Kidney capillary endothelial cell (primary cell): ENCODE results near the gene BET1L.
"Not testable (repeated sequence)": the region's sequence is repeated elsewhere in the genome, so short reads cannot be mapped to it uniquely, and the experiment has no call there.

Experiments used
- DNase-seq: peaks from one replicate; pipeline ENCODE4 v3.0.0-alpha.2; 2018; ENCODE audit warnings: low spot score

BET1L gene, protein sequence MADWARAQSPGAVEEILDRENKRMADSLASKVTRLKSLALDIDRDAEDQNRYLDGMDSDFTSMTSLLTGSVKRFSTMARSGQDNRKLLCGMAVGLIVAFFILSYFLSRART

DNA sequence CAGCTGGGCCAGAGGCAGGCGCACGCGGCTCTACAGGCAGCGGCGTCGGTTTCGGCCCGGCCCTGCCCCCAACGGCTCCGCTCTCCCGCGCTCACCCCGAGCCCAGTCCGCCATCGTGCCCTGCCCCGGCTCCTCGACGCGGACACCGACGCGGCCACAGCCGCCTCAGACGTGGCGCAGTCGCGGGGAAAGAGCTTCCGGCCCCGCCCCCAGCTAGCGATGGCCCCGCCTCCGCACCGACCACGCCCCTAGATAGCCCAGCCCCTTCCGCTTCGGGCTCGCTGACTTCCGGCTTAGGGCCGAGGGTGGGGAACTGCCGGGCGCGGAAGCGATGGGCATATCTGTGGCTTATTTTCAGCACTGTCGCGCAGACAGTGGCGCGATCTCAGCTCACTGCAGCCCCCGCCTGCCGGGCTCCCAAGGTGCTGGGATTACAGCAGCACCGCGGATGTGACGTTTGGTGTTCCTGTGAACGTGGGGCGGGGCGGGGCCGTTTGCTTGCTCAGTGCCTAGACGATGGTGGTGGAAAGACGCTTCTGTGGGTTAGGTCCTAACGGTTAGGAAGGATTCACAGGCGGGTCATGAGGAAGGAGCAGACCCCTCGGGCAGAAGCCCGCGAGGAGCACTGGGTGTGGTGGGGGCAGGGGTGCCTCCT lies at the start of gene BET1L, which contains the start of gene RIC8A:
Gene BET1L, minus strand, starts transcription at position 192 of the 655 bp plus-strand sequence. Its CDS starts 78 bp downstream, at position 114.
Gene RIC8A, plus strand, starts transcription at position 501 of the 655 bp plus-strand sequence. CDS start 1,147 bp downstream, outside the sequence.
- DNase-seq: peak; percentile 99

DNA sequence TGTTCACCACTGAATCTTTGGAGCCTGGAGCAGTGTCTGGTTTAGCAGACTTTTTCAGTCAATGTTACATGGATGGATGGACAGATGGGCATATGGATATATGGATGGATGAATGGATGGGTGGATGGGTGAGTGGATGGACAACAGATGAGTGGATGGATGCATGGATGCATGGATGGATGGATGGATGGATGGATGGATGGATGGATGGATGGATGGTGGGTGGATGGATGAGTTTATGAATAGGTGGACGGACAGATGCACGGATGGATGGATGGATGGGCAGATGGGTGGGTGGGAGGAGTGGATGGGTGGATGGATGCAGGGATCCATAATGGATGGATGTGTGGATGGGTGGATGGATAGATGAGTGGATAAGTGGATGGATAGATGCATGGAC lies 48.6 kb upstream of the BET1L start:
- DNase-seq: no peak

DNA sequence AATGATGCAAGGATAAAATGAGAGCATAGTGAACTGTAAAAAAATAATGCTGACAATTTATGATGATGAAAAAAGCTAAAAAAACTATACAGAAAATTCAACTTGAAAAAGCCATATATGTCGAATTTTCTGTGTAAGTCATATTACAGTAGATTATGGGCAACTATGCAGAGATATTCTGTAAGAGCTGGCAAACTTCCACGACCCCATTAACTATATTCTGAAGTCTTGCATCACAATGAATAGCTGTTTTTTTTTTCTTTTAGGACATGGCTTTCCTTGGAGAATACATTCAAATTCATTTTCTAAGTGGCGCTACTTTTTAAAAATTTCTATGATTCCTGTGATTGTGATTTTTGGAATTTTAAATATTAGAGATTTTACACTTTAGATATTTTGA lies 48.0 kb upstream of the BET1L start:
- DNase-seq: no peak

DNA sequence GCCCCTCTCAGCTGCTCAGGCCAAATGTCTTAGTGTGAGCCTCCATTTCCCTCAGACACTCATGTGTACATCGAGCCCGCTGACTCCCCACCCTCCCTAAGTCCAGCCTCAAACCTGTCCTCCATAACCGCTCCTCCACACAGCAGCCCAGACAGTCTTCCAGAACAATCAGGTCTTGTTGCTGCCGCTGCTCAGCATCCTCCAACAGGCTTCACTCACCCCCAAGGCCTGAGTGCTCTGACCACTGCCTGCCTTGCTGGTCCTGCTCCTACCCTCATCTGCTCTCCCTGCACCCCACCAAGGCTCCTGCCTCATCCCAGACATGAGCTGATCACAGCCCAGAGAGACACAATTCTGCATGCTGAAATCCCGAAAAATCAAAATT lies 46.7 kb upstream of the BET1L start:
- DNase-seq: no peak

DNA sequence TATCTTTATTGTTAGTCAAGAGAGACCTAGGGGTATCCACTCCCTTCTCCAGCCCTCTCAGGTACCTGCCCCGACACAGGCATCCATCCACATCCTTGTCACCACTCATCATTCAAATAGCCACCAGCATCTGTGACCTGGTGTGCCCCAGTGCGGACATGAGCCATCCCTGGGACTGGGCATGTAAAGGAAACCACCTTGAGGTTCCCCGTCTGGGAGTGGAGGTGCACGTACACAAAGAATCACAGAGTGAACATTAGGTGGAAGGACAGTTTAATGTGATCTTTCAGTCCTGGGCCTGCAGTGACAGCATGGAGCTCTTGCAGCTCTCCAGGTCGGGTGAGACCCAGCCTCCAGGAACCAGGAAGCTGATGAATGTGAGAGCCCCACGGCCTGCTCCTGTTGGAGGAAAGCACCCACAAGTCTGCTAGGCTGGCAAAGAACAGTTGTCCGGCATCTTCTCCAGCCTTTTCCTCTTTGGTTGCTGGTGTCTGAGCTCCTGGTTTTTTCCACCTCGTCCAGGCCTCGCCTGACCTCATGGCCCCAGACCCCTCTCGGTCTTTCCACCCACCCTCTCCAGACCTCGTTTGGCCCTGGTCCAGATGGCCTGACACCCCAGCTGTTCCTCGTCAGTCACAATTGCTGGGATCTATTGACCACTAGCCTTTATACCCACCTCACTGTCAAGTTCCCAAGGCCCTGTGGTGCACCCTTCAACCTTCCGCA lies 46.1 kb upstream of the BET1L start:
- no peak for DNase-seq

DNA sequence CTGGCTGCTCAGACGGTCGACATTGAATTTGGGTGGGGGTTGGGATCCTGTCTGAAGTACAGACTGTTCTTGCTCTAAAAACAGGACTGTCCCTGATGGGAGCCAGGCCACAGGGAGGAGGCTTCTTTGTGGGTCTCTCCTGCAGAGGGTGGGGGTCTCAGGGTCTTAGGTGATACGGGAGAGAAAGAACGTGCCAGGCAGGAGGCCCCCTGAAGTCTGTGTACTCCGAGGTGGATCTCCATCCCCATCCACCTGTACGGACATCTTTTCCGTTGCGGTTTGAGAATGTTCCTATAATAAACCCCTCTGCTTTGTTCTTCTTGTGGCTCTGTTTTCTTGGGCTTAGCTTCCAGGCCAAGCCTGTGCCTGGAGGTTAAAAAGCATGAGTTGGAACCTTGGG lies 45.5 kb upstream of the BET1L start:
- DNase-seq: no peak

DNA sequence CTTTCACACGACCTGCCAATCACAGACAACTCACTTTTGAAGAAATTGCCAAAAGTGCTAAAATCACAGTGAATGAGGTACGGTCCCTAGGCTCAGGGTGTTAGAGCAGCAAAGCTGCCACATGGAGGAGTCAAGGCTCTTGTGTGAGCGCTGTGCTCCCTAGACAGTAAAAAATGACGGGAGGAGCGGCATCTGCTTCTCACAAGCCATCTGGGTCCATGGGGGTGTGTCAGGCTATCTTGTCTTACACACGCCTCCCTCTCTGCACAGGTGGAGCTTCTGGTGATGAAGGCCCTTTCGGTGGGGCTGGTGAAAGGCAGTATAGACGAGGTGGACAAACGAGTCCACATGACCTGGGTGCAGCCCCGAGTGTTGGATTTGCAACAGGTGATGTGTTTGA lies 44.4 kb upstream of the BET1L start:
- DNase-seq: no peak

DNA sequence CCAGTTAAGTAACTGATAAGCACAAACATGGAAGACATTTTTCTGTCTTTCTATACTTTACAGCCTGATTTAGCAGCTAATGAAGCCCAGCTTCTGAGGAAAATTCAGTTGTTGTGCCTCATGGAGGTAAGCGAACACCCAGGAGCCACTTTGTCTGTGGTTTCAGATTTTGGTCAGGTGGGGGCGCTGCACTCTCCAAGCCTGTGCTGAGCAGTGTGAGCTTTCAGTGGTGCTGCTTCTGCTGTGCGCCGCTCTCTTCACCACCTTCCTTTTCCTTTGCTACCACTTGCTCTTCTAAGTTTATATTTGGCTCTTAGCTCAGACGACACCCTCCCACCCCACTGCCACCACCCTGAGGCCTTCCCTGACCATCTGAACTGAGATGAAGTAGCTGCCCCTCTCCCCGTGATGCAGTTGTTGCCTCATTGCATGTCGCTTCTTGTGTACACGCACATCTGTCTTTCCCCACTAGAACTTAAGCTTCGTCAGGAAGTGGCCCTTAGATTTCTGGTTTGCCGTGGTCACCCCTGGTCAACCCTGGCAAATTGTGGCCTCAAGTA lies 43.6 kb upstream of the BET1L start:
- peak; percentile 34 for DNase-seq

DNA sequence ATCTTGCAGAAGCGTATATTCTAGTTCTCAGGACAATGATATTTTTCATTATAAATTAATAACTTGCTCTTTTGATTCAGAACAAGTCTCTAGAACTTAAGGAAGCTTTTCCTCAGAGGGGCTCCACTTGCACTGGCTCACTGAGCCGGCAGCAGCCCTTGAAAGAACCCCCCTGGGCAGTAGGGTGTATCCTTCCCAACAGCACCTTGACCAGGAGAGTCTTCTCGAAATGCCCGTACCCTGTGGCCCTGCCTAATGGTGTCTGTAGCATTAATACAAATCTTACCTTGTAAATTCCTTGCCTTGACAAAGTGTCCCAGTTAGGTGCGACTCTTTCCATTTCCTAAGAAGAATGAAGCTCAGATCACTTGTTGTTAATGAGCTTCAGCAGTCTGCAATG lies 43.1 kb upstream of the BET1L start:
- DNase-seq: no peak

DNA sequence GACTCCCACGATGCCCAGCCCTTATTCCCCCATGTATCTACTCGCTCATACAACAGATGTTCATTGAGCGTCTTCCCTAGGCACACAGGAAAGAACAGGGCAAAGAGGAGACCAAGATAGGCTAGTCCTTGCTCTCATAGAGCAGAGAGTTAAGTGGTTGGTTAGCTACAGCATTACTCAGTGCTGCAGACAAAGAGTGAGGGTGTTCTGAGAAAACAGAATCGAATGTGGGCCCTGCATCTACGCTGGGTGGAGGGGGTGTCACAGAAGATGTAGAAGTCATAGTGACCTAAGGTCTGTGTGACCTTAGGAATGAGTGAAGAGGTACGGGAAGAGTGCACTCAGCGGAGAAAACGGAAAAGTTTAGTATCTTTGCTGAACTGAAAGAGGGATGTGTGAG lies 41.9 kb upstream of the BET1L start:
- no peak for DNase-seq

DNA sequence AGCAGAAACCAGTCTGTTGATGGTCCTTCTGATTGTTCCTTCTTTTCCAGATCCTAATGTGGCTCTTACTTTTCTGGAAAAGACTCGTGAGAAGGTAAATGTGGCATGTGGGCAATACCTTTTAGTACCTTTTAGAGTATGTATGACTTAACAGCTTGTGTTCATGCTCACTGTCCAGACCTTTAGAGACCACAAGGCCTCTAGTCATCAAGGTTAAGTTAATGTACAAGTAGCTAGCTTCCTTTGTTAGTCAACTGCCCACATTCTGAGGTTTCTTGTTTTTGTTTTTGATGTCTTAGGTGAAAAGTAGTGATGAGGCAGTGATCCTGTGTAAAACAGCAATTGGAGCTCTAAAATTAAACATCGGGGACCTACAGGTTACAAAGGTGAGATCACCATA lies 37.2 kb upstream of the BET1L start:
- no peak for DNase-seq

DNA sequence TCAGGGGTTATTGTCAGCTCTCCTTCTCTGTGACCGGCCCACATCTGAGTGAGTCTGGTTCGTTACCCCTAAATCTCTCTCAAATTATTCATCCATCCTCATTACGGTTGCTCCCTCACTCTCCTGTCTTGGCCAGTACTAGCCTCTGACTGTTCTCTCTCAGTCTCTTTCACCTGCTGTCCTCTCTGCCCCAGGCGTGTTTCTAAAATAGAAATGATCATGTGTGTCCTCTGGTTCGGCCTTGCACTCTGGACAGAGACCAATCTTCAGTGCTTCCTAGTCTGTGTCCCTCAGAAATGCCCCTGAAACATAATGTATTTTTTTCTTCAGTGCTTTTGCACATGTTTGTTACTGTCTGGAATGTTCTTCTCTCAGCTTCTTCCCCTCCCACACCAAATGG lies 34.4 kb upstream of the BET1L start:
- DNase-seq: no peak

DNA sequence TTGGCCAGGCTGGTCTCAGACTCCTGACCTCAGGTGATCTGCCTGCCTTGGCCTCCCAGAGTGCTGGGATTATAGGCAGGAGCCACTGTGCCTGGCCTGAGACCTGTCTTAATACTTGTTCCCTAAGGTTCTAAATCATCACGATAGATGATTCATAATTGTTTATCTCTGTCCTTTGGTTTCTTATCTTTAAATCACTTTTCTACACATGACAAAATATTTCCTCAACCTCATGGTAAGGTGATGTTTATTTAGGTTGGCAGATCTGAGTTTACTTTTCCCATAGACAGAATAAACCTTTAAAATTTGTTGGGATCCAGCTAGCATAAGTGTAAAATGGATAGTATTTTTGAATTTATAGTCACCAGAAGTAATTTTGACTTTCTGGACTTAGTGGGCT lies 33.1 kb upstream of the BET1L start:
- no peak for DNase-seq

DNA sequence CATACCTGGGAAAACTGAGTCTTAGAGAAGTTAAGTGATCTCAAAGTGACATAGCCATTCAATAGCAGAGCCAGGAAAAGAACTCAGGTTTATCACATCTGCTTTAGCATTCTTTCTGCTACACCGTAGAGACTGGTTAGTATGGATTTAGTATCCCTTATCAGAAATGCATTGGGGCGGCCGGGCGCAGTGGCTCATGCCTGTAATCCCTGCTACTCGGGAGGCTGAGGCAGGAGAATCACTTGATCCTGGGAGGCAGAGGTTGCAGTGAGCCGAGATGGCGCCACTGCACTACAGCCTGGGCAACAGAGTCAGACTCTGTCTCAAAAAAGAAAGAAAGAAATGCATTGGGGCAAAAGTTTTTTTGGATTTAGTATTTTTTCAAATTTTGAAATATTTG lies 31.1 kb upstream of the BET1L start:
- DNase-seq: not testable (repeated sequence)

DNA sequence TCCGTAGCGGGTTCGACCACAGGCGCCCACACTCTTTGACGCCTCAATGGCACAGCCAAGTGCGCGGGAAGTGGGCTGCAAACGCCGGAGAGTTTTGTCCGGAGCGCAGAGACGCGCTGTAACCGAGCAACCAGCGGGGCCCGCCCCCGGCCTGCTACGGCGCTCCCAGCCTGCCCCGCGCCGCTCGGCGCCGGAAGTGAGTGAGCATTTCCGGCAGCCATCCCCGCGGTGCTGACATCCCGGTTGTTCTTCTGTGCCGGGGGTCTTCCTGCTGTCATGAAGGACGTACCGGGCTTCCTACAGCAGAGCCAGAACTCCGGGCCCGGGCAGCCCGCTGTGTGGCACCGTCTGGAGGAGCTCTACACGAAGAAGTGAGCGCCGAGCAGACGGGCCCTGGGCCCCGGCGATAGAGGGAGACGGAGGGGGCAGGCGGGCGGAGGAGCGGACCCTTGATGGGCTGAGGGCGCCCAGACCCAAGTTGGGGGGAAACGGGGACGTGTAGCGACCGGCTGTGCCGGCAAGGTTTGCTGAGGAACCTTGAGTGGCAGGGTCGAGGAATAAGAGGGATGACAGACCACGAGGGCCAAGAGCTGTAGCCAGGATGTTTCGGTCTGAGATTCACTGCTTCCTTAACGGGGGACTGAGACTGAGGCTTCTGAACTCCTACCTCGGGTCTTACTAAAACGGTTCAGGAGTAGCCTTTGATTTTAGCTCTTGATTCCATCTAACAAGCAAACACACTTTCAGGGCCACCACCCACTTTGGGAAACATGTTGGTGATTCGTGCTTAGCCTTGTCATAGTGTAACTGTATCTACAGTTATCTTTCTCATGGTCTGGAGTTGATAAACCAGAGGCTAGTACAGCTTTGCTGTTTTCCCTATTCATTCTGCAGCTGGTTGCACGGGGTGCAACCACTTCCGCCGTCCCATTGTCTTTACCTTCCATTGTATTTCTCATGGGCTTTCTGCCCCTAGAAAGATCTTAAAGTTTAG lies 29.9 kb upstream of the BET1L start, which contains the start of gene PSMD13:
Gene PSMD13, plus strand, starts transcription at position 203 of the 994 bp plus-strand sequence. Its CDS starts 74 bp downstream, at position 277.
- peak; percentile 83 for DNase-seq

DNA sequence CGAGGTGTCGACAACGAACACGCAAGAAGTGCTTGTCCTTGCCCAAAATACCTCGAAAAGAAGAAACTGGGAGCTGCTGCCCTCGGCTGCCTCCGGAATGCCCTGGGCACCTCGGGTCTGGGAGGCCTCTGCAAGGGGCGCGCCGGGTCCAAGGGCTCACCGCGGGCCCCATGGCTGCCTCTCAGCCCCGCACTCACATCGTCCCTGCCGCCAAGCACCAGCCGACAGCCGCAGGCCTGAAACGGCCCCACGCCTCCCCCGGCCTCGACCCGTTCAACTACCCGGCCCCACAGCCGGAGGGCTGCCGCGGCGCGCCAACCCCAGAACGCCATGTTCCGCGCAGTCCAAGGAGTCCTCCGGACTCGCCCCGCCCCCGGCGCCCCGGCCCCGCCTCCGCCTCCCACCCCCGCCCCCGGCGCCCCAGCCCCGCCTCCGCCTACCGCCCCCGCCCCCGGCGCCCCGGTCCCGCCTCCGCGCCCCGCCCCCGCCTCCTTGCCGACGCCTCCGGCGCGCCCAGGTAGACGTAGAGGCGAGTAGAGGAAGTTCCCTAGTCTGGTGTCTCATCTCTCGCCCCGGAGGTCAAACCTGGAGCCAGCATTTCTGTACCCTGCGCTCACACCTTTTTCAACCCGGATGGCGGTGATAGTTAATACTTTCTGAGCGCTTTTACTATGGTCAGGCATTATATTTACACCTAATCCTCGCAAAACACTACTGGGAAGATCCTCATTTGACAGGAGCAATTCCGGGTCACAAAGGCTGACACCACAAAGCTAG lies 29.0 kb upstream of the BET1L start, which contains the start of gene SIRT3:
Gene SIRT3, minus strand, starts transcription at position 346 of the 777 bp plus-strand sequence. Its CDS starts 14 bp downstream, at position 332.
- peak; percentile 80 for DNase-seq

DNA sequence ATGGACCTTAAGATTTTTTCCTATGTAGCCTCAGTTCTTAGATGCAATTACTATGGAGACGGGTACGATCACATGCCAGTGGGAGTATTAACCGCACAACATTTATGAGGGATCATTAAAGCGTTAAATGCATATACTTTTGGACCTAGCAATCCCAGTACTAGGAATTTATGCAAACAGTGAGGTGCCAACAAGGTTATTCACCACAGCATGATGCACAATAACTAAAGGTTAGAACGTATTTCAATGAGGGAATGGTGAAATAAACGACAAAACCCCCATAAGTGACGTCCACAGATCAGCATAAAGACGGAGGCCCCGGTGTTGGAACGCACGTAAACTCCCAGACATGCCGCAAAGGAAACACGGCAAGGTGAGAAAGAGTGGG lies 28.4 kb upstream of the BET1L start:
- DNase-seq: no peak

DNA sequence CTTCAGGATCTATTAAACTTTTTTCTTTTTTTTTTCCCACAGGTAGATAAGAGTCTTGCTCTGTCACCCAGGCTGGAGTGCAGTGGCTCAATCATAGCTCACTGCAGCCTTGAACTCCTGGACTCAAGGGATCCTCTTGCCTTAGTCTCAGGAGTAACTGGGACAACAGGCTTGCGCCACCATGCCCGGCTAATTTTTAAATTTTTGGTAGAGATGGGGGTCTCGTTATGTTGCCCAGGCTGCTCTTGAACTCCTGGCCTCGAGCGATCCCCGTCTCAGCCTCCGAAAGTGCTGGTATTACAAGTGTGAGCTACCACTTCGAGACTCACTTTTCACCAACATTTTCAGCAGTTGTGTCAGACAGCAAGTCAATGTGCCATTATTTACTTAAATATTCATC lies 28.0 kb upstream of the BET1L start:
- no peak for DNase-seq

DNA sequence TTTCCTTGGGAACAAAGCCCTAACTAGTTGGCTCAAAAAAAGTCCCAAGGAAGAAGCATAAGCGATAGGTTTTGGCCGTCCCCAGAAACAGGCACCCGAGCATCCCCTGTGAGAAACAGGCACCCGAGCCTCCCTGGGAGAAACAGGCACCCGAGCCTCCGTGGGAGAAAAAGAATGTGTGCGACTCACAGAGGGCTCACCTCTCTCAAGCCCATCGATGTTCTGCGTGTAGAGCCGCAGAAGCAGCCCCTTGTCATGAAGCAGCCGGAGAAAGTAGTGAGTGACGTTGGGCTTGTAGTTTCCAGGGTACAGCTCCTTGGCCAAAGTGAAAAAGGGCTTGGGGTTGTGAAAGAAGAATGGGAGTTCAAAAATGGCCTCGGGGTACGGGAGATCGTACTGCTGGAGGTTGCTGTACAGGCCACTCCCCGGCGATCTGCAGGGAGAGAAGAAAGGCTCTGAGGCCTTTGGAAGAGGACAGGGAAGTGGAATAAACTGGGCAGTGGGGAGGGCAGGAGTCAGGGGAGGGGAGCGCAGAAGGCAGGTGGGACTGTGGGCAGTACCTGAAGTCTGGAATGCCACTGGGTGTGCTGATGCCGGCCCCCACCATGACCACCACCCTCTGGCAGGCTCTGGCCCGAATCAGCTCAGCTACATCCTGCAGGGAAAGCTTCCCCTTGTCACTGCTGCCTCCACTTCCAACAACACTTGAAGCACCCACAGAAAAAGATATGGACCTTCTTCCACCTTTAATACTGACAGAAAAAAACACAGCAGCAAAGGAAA lies 25.8 kb upstream of the BET1L start:
- DNase-seq: no peak

DNA sequence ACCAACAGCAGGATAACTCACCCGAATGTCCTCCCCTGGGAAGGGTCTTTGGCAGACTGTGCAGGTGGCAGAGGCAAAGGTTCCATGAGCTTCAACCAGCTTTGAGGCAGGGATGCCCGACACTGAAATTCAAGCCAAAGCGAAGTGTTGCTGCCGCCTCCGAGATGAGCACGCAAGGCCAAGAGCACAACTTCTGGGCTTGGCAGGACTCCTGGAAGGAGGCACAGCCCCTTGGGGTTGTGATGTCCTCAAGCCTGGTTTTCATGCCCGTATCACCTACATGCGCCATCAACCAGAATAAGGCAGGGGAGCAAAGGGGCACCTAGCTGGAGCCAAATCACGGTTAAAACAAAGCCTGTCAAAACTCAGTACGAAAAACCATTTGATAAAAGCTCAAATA lies 23.2 kb upstream of the BET1L start:
- DNase-seq: no peak
